Measurements from ENCODE around the gene BIRC3.
"Not testable (repeated sequence)": the region's sequence is repeated elsewhere in the genome, so short reads cannot be mapped to it uniquely, and the experiment has no call there.

BIRC3 gene

DNA sequence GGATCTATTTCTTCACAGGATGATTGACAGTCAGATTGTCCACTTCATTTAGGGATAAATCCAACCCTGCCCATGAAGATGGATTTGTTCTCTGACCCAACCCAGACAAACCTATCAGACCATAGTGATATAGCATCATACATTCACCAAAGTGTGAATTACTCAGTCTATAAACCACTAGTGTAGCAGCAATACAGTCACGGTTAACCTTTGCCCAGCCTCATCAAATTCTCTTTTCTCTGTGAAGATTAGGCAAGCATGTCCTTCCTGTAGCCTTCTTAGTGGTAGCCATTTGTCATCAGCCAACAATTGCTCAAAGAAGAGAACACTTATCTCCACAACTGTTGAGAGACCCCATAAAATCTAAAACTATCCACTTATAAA is 15.3 kb downstream of the BIRC3 start:
- Histone ChIP-seq H3K9me3 (ENCODE audit: insufficient read depth, low read depth, low read length) (no peaks in the 10 kb centered on the region), H3K9ac (ENCODE audit: low read depth, low read length) (no peak overlapping the region), H3K27ac (ENCODE audit: low read length) (no peak overlapping the region), H3K27me3 (ENCODE audit: insufficient read depth, low read length) (no peaks in the 10 kb centered on the region), H3K4me3 (ENCODE audit: low read length) (no peak overlapping the region), H3K4me1 (ENCODE audit: insufficient read depth, low read length) (no peaks in the 10 kb centered on the region), H3K36me3 (ENCODE audit: insufficient read depth, low read depth, low read length) (no peaks in the 10 kb centered on the region)

DNA sequence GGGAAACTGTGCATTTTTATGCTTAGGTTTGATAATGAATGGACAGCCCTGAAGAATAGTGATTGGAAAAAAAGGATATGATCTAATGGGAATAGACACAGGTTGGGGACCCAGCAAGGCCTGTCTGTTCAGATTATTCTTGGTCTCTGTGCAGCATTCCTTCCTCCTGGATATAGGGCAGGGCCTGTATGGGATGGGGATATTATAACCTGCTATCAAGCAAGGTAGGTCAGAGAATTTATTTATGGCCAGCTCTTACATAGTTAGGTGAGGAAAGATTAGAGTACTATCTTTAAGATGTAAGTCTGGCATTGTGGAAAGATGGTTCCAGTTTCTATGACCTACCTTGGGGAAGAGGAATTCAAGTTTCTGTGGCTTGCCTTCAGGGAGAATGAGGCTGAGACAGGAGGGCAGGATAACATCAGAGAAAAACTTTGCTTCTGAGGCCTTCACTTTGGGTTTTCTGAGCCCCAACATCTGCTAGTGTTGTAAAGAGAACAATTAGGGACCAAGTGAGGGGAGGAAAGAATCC is 21.3 kb downstream of the BIRC3 start:
- H3K9me3 ChIP-seq (ENCODE audit: insufficient read depth, low read depth, low read length) = no peaks in the 10 kb centered on the region
- no peaks in the 10 kb centered on the region for H3K36me3 ChIP-seq (ENCODE audit: insufficient read depth, low read depth, low read length)
- H3K4me1 ChIP-seq (ENCODE audit: insufficient read depth, low read length) = no peaks in the 10 kb centered on the region
- no peak overlapping the region for H3K27ac ChIP-seq (ENCODE audit: low read length)
- no peaks in the 10 kb centered on the region for H3K27me3 ChIP-seq (ENCODE audit: insufficient read depth, low read length)
- no peak overlapping the region for H3K4me3 ChIP-seq (ENCODE audit: low read length)
- H3K9ac ChIP-seq (ENCODE audit: low read depth, low read length) = no peak overlapping the region

DNA sequence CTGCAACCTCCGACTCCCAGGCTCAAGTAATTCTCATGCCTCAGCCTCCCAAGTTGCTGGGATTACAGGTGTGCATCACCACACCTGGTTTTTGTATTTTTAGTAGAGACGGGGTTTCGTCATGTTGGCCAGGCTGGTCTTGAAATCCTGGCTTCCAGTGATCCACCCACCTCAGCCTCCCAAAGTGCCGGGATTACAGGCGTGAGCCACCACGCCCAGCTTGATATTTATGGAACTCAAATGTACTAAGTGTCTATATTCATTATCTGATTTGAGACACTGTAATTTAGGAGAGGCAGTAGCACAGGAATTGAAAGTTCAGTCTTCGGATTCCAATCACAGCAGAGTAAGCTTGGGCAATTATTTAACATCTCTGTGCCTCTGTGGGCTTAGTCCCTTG is 24.0 kb downstream of the BIRC3 start:
- H3K4me3 ChIP-seq (ENCODE audit: low read length); H3K9ac ChIP-seq (ENCODE audit: low read depth, low read length); H3K9me3 ChIP-seq (ENCODE audit: insufficient read depth, low read depth, low read length); H3K36me3 ChIP-seq (ENCODE audit: insufficient read depth, low read depth, low read length); H3K27ac ChIP-seq (ENCODE audit: low read length); H3K27me3 ChIP-seq (ENCODE audit: insufficient read depth, low read length); H3K4me1 ChIP-seq (ENCODE audit: insufficient read depth, low read length): not testable (repeated sequence)

DNA sequence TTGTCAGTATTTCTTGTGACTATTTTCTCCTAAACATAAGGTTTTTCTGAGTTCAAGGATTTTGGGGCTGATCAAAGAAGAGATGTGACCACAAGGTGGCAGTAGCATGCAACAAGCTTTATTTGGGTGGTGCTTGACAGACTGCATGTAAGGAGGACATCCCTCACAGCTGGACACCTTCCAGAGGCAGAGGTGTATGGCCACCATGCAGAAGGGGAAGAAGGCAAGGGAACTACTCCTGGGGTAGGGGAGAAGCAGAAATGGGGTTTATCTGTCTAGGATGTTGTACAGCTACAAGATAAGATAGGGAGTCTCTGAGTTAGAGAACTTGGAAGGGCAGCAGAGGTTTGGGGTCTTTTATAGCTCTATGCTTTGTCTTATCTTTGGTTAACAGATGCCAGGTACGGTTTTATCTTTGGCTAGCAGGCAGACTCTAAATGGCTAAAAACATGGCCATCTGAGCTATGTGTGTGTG is 24.6 kb downstream of the BIRC3 start:
- no peak overlapping the region for H3K4me3 ChIP-seq (ENCODE audit: low read length)
- H3K27me3 ChIP-seq (ENCODE audit: insufficient read depth, low read length) = no peaks in the 10 kb centered on the region
- no peak overlapping the region for H3K9ac ChIP-seq (ENCODE audit: low read depth, low read length)
- H3K4me1 ChIP-seq (ENCODE audit: insufficient read depth, low read length) = peaks cover 5% of the 10 kb centered on the region; the same call in 1 of the 2 replicates
- no peak overlapping the region for H3K27ac ChIP-seq (ENCODE audit: low read length)
- no peaks in the 10 kb centered on the region for H3K9me3 ChIP-seq (ENCODE audit: insufficient read depth, low read depth, low read length)
- H3K36me3 ChIP-seq (ENCODE audit: insufficient read depth, low read depth, low read length) = no peaks in the 10 kb centered on the region

DNA sequence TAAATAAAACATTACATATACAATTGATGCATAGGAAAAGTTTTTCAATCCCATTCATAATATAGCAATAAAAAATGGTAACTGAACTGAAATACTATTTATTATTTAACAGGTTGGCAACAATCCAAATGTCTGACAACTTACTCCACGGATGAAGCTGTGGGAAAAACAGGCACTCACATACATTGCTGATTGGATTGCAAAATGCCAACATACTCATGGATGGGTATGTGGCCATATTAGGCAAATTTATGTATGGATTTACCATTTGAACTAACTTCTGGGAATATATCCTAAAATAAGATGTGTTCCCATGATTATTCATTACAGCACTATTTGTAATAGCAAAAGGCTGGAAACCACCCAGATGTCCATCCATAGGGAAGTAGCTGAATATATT is 26.5 kb downstream of the BIRC3 start:
- Histone ChIP-seq H3K27ac (ENCODE audit: low read length) (no peak overlapping the region), H3K4me1 (ENCODE audit: insufficient read depth, low read length) (peaks cover 5% of the 10 kb centered on the region; the same call in 1 of the 2 replicates), H3K4me3 (ENCODE audit: low read length) (no peak overlapping the region), H3K9me3 (ENCODE audit: insufficient read depth, low read depth, low read length) (no peaks in the 10 kb centered on the region), H3K36me3 (ENCODE audit: insufficient read depth, low read depth, low read length) (no peaks in the 10 kb centered on the region), H3K27me3 (ENCODE audit: insufficient read depth, low read length) (no peaks in the 10 kb centered on the region), H3K9ac (ENCODE audit: low read depth, low read length) (no peak overlapping the region)

DNA sequence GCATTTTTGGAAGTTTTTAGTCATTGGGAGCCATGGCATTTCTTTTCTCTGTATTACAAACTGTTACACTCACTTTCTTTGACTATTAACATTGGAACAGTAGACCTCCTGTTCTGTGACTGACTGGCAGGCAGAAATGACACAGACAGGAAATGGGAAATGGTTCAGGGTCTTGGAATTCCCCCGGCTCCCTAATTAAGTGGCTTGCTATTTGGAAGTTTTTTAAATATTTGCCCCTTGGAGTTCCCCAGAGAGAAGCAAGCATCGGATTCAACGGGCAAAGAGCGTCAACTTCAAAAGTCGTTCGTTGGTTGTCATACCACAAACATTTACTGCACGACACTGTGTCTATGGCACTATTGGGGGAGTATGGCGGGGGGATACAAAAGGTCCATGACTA is 28.6 kb downstream of the BIRC3 start:
- no peaks in the 10 kb centered on the region for H3K27me3 ChIP-seq (ENCODE audit: insufficient read depth, low read length)
- no peak overlapping the region for H3K27ac ChIP-seq (ENCODE audit: low read length)
- peak overlapping the region; percentile 91 for H3K4me3 ChIP-seq (ENCODE audit: low read length)
- H3K36me3 ChIP-seq (ENCODE audit: insufficient read depth, low read depth, low read length) = peaks cover 2% of the 10 kb centered on the region
- H3K4me1 ChIP-seq (ENCODE audit: insufficient read depth, low read length) = peaks cover 5% of the 10 kb centered on the region; the same call in 1 of the 2 replicates
- H3K9me3 ChIP-seq (ENCODE audit: insufficient read depth, low read depth, low read length) = no peaks in the 10 kb centered on the region
- peak overlapping the region; percentile 90; the same call in 1 of the 2 replicates for H3K9ac ChIP-seq (ENCODE audit: low read depth, low read length)

DNA sequence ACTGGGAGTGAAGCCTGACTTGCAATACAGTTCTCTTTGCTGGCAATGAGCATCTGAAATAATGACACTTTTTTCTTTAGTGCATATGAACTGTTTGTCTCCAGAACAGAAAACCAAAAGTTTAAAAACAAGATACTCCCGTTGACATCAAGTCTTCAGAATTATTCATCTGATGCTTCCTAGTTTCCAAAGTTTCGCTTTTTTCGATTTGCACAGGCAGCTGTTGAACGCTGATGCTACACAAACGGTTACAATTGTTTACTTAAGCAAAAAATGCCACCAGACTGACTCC is 29.1 kb downstream of the BIRC3 start:
- H3K27me3 ChIP-seq (ENCODE audit: insufficient read depth, low read length) = no peaks in the 10 kb centered on the region
- peak overlapping the region; percentile 91 for H3K4me3 ChIP-seq (ENCODE audit: low read length)
- H3K4me1 ChIP-seq (ENCODE audit: insufficient read depth, low read length) = peaks cover 5% of the 10 kb centered on the region; the same call in 1 of the 2 replicates
- H3K36me3 ChIP-seq (ENCODE audit: insufficient read depth, low read depth, low read length) = peaks cover 6% of the 10 kb centered on the region
- no peaks in the 10 kb centered on the region for H3K9me3 ChIP-seq (ENCODE audit: insufficient read depth, low read depth, low read length)
- H3K27ac ChIP-seq (ENCODE audit: low read length) = peak overlapping the region; percentile 30
- H3K9ac ChIP-seq (ENCODE audit: low read depth, low read length) = peak overlapping the region; percentile 90

DNA sequence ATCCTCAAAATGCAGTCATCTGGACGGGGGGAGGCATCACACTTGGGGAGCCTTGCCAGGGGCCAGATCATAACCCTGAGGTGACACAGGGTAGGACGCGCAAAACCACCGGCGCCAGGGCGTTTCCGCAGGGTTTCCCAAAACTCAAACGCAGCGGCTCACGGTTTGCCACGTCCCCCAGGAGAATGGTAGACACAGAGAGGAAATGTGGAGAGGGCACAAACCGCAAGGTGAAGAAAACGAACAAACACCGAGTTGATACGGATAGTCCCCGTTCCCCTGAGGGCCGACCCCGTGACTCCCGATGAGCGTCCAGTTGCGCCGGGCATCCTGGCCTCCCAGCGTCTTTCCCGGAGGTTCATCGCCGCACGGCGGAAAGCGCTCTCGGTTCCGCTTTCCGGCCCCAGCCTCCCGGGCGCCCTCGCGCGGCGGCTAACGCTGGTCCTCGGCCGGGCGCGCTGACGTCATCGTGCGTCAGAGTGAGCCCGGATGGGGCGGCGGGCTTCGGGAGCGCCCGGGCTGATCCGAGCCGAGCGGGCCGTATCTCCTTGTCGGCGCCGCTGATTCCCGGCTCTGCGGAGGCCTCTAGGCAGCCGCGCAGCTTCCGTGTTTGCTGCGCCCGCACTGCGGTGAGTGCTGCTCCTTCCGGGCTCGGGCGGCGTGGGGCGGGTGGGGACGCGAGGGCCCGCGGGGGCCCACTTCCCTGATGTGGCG is 29.6 kb downstream of the BIRC3 start, which contains the start of gene BIRC2:
BIRC2 (plus strand) TSS at position 467 of the 714 bp plus-strand sequence. CDS start 2,641 bp downstream, outside the sequence.
- H3K9ac ChIP-seq (ENCODE audit: low read depth, low read length) = peak within 1 kb of the TSS; percentile 90
- peaks cover 6% of the 10 kb centered on the region for H3K36me3 ChIP-seq (ENCODE audit: insufficient read depth, low read depth, low read length)
- H3K4me3 ChIP-seq (ENCODE audit: low read length) = peak within 1 kb of the TSS; percentile 91
- H3K27ac ChIP-seq (ENCODE audit: low read length) = peak within 1 kb of the TSS; percentile 78
- H3K4me1 ChIP-seq (ENCODE audit: insufficient read depth, low read length) = peaks cover 5% of the 10 kb centered on the region; the same call in 1 of the 2 replicates
- H3K9me3 ChIP-seq (ENCODE audit: insufficient read depth, low read depth, low read length) = no peaks in the 10 kb centered on the region
- no peaks in the 10 kb centered on the region for H3K27me3 ChIP-seq (ENCODE audit: insufficient read depth, low read length)

DNA sequence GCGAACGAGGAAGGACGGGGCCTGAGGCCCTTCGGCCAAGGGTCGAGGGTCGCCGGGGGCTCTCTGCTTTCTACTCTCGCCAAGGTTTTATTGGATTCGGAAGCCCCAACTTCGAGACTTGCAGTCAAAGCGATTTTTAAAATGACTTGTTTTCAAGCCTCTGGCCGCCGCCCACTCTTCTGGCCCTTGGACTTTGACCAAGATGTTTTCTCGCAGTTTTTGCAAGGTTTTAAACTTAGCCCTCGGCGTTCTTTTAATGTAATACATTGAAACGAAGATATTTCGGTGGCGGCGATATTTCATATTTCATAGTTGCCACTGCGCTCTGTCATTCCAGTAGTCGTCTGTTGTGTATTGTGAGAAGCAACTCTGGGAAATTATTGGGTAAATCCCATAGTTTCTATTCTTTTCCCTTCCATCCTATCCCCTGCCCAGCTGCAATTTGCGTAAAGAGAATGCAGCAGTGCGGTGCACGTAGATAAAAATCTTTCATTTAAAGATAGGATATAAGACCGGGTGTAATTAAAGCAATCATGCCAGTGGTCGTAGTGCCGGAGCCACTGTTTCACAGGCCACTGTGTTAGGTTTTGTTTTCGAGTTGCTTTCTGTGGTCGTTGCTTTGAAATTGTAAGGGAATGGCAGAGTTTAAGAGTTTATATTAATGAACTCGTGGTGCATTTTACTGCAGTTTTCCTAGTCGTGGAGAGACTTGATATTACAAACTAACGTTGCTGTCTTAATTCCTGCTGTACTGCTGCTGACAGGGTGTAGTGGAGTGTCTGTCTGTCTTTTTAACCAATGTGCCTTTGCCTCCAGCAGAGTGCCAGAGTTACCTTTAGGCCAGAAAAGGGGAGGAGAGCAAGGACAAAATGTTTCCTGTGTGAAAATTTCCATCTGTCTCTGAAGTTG is 30.4 kb downstream of the BIRC3 start:
- H3K4me1 ChIP-seq (ENCODE audit: insufficient read depth, low read length) = peaks cover 5% of the 10 kb centered on the region; the same call in 1 of the 2 replicates
- peak overlapping the region; percentile 91 for H3K4me3 ChIP-seq (ENCODE audit: low read length)
- peak overlapping the region; percentile 78 for H3K27ac ChIP-seq (ENCODE audit: low read length)
- peaks cover 6% of the 10 kb centered on the region for H3K36me3 ChIP-seq (ENCODE audit: insufficient read depth, low read depth, low read length)
- peak overlapping the region; percentile 84 for H3K9ac ChIP-seq (ENCODE audit: low read depth, low read length)
- H3K9me3 ChIP-seq (ENCODE audit: insufficient read depth, low read depth, low read length) = no peaks in the 10 kb centered on the region
- H3K27me3 ChIP-seq (ENCODE audit: insufficient read depth, low read length) = no peaks in the 10 kb centered on the region

DNA sequence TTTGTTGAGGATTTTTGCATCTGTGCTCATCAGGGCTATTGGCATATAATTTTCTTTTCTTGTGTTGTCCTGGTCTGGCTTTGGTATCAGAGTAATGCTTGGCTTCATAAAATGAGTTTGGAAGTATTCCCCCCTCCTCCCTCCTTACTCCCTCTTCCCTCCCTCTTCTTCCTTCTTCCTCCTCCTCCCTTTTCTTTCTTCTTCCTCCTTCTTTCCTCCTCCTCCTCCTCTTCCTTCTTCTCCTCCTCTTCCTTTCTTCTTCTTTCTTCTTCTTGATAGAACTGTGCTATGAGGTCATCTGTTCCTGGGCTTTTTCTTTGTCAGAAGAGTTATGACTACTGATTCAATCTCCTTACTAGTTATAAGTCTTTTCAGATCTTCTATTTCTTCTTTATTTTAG is 39.8 kb downstream of the BIRC3 start:
- Histone ChIP-seq H3K27me3 (ENCODE audit: insufficient read depth, low read length) (no peaks in the 10 kb centered on the region), H3K27ac (ENCODE audit: low read length) (no peak overlapping the region), H3K36me3 (ENCODE audit: insufficient read depth, low read depth, low read length) (peaks cover 17% of the 10 kb centered on the region; the same call in 1 of the 2 replicates), H3K4me3 (ENCODE audit: low read length) (no peak overlapping the region), H3K9ac (ENCODE audit: low read depth, low read length) (no peak overlapping the region), H3K4me1 (ENCODE audit: insufficient read depth, low read length) (no peaks in the 10 kb centered on the region), H3K9me3 (ENCODE audit: insufficient read depth, low read depth, low read length) (no peaks in the 10 kb centered on the region)

DNA sequence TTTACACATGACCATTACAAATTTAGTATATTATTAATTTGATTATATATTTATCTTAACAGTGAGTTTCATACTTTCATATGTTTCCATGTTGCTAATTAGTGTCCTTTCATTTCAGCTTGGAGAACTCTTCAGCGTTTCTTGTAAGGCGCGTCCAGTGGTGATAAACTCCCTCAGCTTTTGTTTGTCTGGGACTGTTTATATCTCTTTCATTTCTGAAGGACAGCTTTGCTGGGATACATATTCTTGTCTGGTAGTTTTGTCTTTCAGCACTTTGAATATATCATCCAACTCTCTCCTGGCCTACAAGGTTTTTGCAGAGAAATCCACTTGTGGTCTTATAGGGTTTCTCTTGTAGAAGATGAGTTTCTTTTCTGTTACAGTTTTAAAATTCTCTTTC is 42.1 kb downstream of the BIRC3 start:
- H3K9me3 ChIP-seq (ENCODE audit: insufficient read depth, low read depth, low read length) = no peaks in the 10 kb centered on the region
- H3K27me3 ChIP-seq (ENCODE audit: insufficient read depth, low read length) = no peaks in the 10 kb centered on the region
- no peak overlapping the region for H3K4me3 ChIP-seq (ENCODE audit: low read length)
- H3K36me3 ChIP-seq (ENCODE audit: insufficient read depth, low read depth, low read length) = peaks cover 36% of the 10 kb centered on the region
- H3K4me1 ChIP-seq (ENCODE audit: insufficient read depth, low read length) = no peaks in the 10 kb centered on the region
- H3K27ac ChIP-seq (ENCODE audit: low read length) = no peak overlapping the region
- H3K9ac ChIP-seq (ENCODE audit: low read depth, low read length) = no peak overlapping the region

All from iPS-20b (cell line).